Esophagus muscularis mucosa (tissue), 4 donors: Measurements from ENCODE around the gene AQP2. TPM values are rescaled to one million over a fixed set of nuclear protein-coding genes. Genes with fewer than 3 reads are reported as not detected.
A peak's percentile ranks its signal among the peaks of the same experiment; 100 is the strongest.

Experiments used
- DNase-seq: peaks from one replicate; pipeline ENCODE4 v3.0.0-alpha.2; 2017; ENCODE audit errors: extremely low spot score
- H3K27ac ChIP-seq, 4 donors: fragments of 200-600 bp; sonication (generic); replicated peaks in 1 of 4; 1 replicate in 3 of 4; 2 replicates in 1 of 4; pipeline ENCODE4 v1.5.1; 2016 to 2019; ENCODE audit warnings: mild to moderate bottlenecking in 1 of 4
- H3K27me3 ChIP-seq, 4 donors: fragments of 200-600 bp; sonication (generic); one replicate each; pipeline versions ENCODE4 v1.5.1 to v1.6.0; 2016 to 2019
- H3K36me3 ChIP-seq, 4 donors: fragments of 200-600 bp; sonication (generic); one replicate each; pipeline ENCODE4 v1.5.1; 2016 to 2019
- H3K4me1 ChIP-seq, 4 donors: fragments of 200-600 bp; sonication (generic); one replicate each; pipeline ENCODE4 v1.5.1; 2016 to 2019
- H3K4me3 ChIP-seq, 4 donors: fragments of 200-600 bp; sonication (generic); 1 replicate in 2 of 4; 2 replicates in 2 of 4; pipeline ENCODE4 v1.5.1; 2016 to 2019; ENCODE audit warnings: mild to moderate bottlenecking in 4 of 4, moderate library complexity in 1 of 4
- H3K9me3 ChIP-seq, 4 donors: fragments of 200-600 bp; sonication (generic); 1 replicate in 3 of 4; 2 replicates in 1 of 4; pipeline ENCODE4 v1.5.1; 2016 to 2019
- EP300 ChIP-seq: sonication (generic); formaldehyde crosslinking; IDR thresholded peaks from one replicate; pipeline ENCODE4 v1.6.1; 2017; ENCODE audit warnings: antibody characterized with exemption
- POLR2A ChIP-seq: fragments of 450-650 bp; IDR thresholded peaks from one replicate; pipeline ENCODE4 v1.6.1; 2017; ENCODE audit warnings: antibody characterized with exemption, moderate library complexity, mild to moderate bottlenecking, low read depth
- POLR2AphosphoS5 ChIP-seq, 2 donors: sonication (generic); formaldehyde crosslinking; IDR thresholded peaks; one replicate each; pipeline ENCODE4 v1.6.1; 2017; ENCODE audit warnings: antibody characterized with exemption in 2 of 2
- WGBS: methylation state at CpG from one replicate; pipeline ENCODE4 v1.1.5; 2018; 5-methylcytosine and 5-hydroxymethylcytosine counted together
- intact Hi-C: fragments of 100-400 bp; cut with DNase I; formaldehyde crosslinking; loops from one replicate; pipeline ENCODE4 v1.15.1; 2023
- total RNA-seq, 4 donors: library from RNA; depleted of rRNA; stranded (reverse); fragments of >200 nt; gene quantifications; one replicate each; pipeline versions ENCODE4 v1.1.0 to v1.2.1, GENCODE V29; 2016
- TF ChIP-seq, protein P1 (sequence below), 3 experiments: fragments of 200-600 bp in 2 of 3; fragments of 450-650 bp in 1 of 3; sonication (generic) in 2 of 3; IDR thresholded peaks; one replicate each; pipeline ENCODE4 v1.5.1; 2017 to 2019; ENCODE audit warnings: antibody characterized with exemption in 3 of 3, mild to moderate bottlenecking in 2 of 3, moderate library complexity in 1 of 3

Gene AQP2, protein sequence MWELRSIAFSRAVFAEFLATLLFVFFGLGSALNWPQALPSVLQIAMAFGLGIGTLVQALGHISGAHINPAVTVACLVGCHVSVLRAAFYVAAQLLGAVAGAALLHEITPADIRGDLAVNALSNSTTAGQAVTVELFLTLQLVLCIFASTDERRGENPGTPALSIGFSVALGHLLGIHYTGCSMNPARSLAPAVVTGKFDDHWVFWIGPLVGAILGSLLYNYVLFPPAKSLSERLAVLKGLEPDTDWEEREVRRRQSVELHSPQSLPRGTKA
- total RNA-seq = not detected

DNA sequence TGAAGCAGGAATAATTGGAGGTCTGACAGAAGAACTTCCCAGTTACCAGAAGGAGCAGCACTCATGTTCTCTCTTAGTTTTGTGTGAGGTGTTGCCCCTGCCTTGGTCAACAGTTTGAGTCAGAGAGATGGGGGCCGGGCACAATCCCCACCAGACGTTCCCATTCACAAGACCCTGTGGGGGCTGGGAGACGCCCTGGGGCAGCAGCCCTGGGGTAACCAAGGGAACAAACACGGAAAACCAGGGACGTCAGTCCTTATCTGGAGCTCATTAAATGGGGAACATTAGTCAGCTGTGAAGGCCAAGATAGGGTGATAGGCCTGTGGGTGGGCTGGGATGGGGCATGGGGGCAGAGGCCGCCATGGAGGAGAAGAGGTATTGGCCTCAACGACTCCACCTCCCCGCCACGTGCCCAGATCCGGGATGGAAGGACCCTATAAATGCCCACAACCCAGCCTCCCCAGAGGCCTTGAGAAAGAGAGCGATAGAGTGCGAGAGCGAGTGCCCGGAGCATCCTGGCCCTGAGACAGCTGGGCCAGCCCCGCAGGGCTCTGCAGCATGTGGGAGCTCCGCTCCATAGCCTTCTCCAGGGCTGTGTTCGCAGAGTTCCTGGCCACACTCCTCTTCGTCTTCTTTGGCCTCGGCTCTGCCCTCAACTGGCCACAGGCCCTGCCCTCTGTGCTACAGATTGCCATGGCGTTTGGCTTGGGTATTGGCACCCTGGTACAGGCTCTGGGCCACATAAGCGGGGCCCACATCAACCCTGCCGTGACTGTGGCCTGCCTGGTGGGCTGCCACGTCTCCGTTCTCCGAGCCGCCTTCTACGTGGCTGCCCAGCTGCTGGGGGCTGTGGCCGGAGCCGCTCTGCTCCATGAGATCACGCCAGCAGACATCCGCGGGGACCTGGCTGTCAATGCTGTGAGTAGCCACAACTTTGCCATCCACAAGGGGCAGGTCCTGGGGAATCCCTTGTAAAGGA, at the start of gene AQP2:
Gene AQP2, plus strand, starts transcription at position 465 of the 979 bp plus-strand sequence. Its CDS starts 94 bp downstream, at position 559.
- H3K36me3 ChIP-seq = no peaks in the 10 kb centered on the region
- no peaks in the 10 kb centered on the region for H3K9me3 ChIP-seq
- peaks cover 0 to 52% (median 15%) of the 10 kb centered on the region in 4 donors for H3K27me3 ChIP-seq
- no peak for DNase-seq
- TF ChIP-seq POLR2AphosphoS5 (IDR thresholded peaks at IDR 0.05) = no peak
- TF ChIP-seq POLR2A = no peak
- no peak for TF ChIP-seq EP300
- TF ChIP-seq, protein P1, sequence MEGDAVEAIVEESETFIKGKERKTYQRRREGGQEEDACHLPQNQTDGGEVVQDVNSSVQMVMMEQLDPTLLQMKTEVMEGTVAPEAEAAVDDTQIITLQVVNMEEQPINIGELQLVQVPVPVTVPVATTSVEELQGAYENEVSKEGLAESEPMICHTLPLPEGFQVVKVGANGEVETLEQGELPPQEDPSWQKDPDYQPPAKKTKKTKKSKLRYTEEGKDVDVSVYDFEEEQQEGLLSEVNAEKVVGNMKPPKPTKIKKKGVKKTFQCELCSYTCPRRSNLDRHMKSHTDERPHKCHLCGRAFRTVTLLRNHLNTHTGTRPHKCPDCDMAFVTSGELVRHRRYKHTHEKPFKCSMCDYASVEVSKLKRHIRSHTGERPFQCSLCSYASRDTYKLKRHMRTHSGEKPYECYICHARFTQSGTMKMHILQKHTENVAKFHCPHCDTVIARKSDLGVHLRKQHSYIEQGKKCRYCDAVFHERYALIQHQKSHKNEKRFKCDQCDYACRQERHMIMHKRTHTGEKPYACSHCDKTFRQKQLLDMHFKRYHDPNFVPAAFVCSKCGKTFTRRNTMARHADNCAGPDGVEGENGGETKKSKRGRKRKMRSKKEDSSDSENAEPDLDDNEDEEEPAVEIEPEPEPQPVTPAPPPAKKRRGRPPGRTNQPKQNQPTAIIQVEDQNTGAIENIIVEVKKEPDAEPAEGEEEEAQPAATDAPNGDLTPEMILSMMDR (IDR thresholded peaks at IDR 0.05) = no peak
- intact Hi-C loops = no loop called here
- H3K27ac ChIP-seq = no peak within 1 kb of the TSS
- 93% methylated on average over 13 of the region's 32 CpGs for WGBS
- peaks cover 0 to 11% (median 7%) of the 10 kb centered on the region in 4 donors for H3K4me1 ChIP-seq
- H3K4me3 ChIP-seq = no peak within 1 kb of the TSS

DNA sequence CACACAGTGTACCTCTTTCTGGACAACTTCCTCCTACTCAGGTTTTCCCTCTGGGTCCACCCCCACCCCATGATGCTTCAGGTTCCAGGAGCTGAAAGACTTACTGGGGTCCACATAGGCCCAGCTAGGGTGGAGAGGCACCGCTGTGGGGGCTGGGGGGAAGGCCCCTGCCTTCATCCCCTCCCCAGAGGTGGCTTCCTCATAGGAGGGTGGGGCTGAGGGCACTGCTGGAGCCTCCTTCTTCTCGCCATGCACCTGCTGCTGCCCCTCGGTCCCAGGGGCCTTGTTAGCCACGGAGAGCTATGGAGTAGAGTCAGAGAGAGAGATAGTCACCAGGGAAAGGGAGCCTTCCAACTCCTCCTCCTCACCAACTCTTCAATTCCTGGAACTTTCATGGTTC, 49.5 kb upstream of the AQP2 start:
- Histone ChIP-seq H3K4me3 (no peak overlapping the region), H3K4me1 (peaks cover 8 to 19% (median 14%) of the 10 kb centered on the region in 4 donors), H3K27me3 (peaks cover 0 to 31% (median 0%) of the 10 kb centered on the region in 4 donors), H3K9me3 (no peaks in the 10 kb centered on the region), H3K36me3 (no peaks in the 10 kb centered on the region), H3K27ac (no peak overlapping the region)
- intact Hi-C loops = no loop called here
- no peak for DNase-seq
- TF ChIP-seq, protein P1 (IDR thresholded peaks at IDR 0.05) = no peak
- TF ChIP-seq EP300 = no peak
- no peak for TF ChIP-seq POLR2A
- no peak for TF ChIP-seq POLR2AphosphoS5 (IDR thresholded peaks at IDR 0.05)
- WGBS = 91% methylated on average over 4 of the region's 4 CpGs

DNA sequence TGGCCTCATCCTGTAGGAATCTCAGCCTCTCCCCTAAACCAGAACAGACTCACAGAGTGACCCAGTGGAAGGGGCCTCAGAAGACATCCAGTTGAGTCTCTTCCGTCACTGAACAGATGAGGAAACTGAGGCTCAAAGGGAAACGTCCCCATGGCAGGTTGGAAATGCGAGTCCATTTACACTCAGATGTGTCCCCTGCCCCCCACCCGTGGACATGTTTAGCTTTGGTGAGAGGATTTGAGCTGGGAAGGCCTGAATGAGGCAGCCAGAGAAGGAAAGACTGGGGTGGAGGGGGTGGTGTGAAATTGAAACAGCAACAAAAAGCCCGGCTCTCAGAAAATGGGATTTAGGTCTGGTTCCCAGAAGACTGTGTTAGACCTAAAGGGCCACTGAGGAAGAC, 48.6 kb upstream of the AQP2 start:
- Histone ChIP-seq H3K4me1 (peaks cover 8 to 19% (median 14%) of the 10 kb centered on the region in 4 donors), H3K4me3 (no peak overlapping the region), H3K36me3 (no peaks in the 10 kb centered on the region), H3K9me3 (no peaks in the 10 kb centered on the region), H3K27ac (no peak overlapping the region), H3K27me3 (peaks cover 0 to 27% (median 0%) of the 10 kb centered on the region in 4 donors)
- intact Hi-C loops = no loop called here
- TF ChIP-seq POLR2A = no peak
- no peak for TF ChIP-seq POLR2AphosphoS5 (IDR thresholded peaks at IDR 0.05)
- TF ChIP-seq, protein P1 (IDR thresholded peaks at IDR 0.05) = no peak
- no peak for TF ChIP-seq EP300
- WGBS = 87% methylated on average over 5 of the region's 5 CpGs
- no peak for DNase-seq

DNA sequence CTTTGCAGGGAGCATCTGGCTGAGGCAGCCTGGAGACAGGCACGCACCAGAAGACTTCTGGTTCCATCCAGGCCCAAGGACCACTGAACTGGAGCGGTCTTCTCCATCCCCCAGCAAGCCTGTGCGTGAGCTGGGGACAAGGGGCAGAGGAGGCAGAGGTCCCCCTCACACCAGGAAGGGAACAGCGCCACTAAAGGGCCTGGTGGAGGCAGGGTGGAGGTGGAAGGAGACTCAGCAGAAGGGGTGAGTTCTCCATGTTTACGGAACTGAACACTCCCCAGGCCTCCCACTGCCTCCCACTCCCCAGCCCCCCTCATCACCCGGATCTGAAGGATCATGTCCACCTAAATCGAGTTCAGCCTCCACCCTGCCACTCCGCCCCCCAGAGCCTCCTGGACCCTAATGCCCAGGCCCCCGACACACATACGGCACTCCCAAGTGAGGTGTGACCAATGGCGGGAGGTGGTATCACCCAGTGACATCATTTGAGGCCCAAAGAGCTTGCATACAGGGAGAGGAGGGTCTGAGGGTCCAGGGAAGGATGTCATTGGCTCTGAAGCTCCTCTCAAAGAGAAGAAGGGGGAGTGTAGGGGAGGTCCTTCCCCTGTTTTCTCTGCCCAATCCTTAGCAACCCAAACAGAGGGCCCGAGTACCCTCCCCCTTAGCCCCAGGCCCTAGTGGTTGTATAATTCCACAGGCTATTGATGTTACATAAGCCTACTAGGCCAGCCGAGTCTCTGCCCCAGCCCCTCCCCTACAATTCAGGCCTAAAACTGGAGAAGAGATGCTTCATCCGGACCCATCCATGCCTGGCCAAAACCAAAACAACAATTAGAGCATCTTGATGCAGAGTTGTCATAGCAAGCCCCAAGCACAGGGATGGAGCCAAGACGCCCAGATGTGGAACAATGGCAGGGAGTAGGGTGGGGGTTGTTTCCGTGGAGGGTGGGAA, 47.9 kb upstream of the AQP2 start:
- Histone ChIP-seq H3K27me3 (peaks cover 0 to 20% (median 0%) of the 10 kb centered on the region in 4 donors), H3K27ac (no peak overlapping the region), H3K36me3 (no peaks in the 10 kb centered on the region), H3K9me3 (no peaks in the 10 kb centered on the region), H3K4me1 (peaks cover 8 to 19% (median 14%) of the 10 kb centered on the region in 4 donors), H3K4me3 (peak overlapping the region; percentile 55 to 67 (median 58))
- DNase-seq = no peak
- TF ChIP-seq, protein P1 (IDR thresholded peaks at IDR 0.05) = no peak
- no peak for TF ChIP-seq POLR2A
- TF ChIP-seq POLR2AphosphoS5 (IDR thresholded peaks at IDR 0.05) = no peak
- TF ChIP-seq EP300 = no peak
- 74% methylated on average over 16 of the region's 16 CpGs for WGBS
- intact Hi-C loops = no loop called here
